GOT3 (cell line): ENCODE results near the gene DIS3L2.

Experiments used
- DNase-seq: peaks from one replicate; lab custom pipeline; 2025; ENCODE audit warnings: mixed read lengths; lab: John Stamatoyannopoulos, UW

Gene DIS3L2

GRCh38 chr2:232183279-232183678, 221.8 kb downstream of the DIS3L2 start:
- DNase-seq, result no peak

- DNase-seq, result no peak
Measured at GRCh38 chr2:232184346-232184745, 222.8 kb downstream of the DIS3L2 start.

- no peak for DNase-seq
Measured at GRCh38 chr2:232190796-232191195, 229.3 kb downstream of the DIS3L2 start.

- no peak for DNase-seq
Measured at GRCh38 chr2:232195487-232195886, 234.0 kb downstream of the DIS3L2 start.

- DNase-seq, result no peak
Measured at GRCh38 chr2:232196802-232197201, 235.3 kb downstream of the DIS3L2 start.

GRCh38 chr2:232200195-232200594, 238.7 kb downstream of the DIS3L2 start:
- DNase-seq, result no peak

- no peak for DNase-seq
Measured at GRCh38 chr2:232203166-232203891, 241.8 kb downstream of the DIS3L2 start.

- DNase-seq, result no peak
Measured at GRCh38 chr2:232203936-232204335, 242.4 kb downstream of the DIS3L2 start.

- no peak for DNase-seq
Measured at GRCh38 chr2:232204457-232204931, 243.0 kb downstream of the DIS3L2 start.

- no peak for DNase-seq
Measured at GRCh38 chr2:232207174-232207573, 245.7 kb downstream of the DIS3L2 start.

GRCh38 chr2:232210306-232210705, 248.8 kb downstream of the DIS3L2 start:
- DNase-seq, result no peak

- DNase-seq, result no peak
Measured at GRCh38 chr2:232211743-232212686, 250.5 kb downstream of the DIS3L2 start.

GRCh38 chr2:232213176-232213575, 251.7 kb downstream of the DIS3L2 start:
- DNase-seq, result no peak

GRCh38 chr2:232214053-232214452, 252.5 kb downstream of the DIS3L2 start:
- no peak for DNase-seq

- no peak for DNase-seq
Measured at GRCh38 chr2:232216028-232216427, 254.5 kb downstream of the DIS3L2 start.

- no peak for DNase-seq
Measured at GRCh38 chr2:232218778-232219495, 257.4 kb downstream of the DIS3L2 start.

GRCh38 chr2:232219496-232219870, 258.0 kb downstream of the DIS3L2 start:
- no peak for DNase-seq

- DNase-seq, result no peak
Measured at GRCh38 chr2:232219932-232220331, 258.4 kb downstream of the DIS3L2 start.

GRCh38 chr2:232225429-232225828, 263.9 kb downstream of the DIS3L2 start:
- no peak for DNase-seq

- DNase-seq, result no peak
Measured at GRCh38 chr2:232225895-232226294, 264.4 kb downstream of the DIS3L2 start.

- DNase-seq, result no peak
Measured at GRCh38 chr2:232228332-232228731, 266.8 kb downstream of the DIS3L2 start.
